ENCODE results near the gene NBEA. TPM values are rescaled to one million over a fixed set of nuclear protein-coding genes. Genes with fewer than 3 reads are reported as not detected.

NBEA gene
- total RNA-seq, 4 donors from 2014 or later = 4.4 to 6.2 (median 5.5) TPM

DNA sequence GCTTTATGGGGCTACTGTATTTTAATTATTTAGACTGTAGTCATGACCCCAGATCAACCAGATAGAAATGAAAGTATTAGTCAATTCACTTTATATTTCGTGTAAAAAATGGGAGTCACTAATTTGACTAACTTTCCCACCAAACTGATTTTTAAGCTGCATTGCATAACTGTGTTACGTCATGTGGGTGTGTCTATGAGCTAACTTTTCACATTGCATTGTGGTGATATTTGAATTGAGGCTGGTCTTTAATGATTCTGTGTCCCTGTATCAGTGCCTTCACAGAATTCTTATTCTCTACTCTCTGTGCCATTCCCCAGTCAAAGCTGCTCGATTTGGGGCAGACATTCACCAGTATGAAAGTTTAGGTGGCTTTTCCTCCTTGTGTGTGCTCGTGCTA is 707.1 kb downstream of the NBEA start:
- TF ChIP-seq CTCF (IDR thresholded peaks at IDR 0.05; ENCODE audit: low read depth) = no peak

- TF ChIP-seq CTCF (IDR thresholded peaks at IDR 0.05; ENCODE audit: low read depth) = no peak
Measured at GRCh38 chr13:35659796-35660195, 717.7 kb downstream of the NBEA start.

- no peak for TF ChIP-seq CTCF (IDR thresholded peaks at IDR 0.05; ENCODE audit: low read depth)
Measured at GRCh38 chr13:35664747-35665146, 722.7 kb downstream of the NBEA start.

GRCh38 chr13:35669321-35669720 is 727.3 kb downstream of the NBEA start:
- TF ChIP-seq CTCF (IDR thresholded peaks at IDR 0.05; ENCODE audit: low read depth) = no peak

- no peak for TF ChIP-seq CTCF (IDR thresholded peaks at IDR 0.05; ENCODE audit: low read depth)
Measured at GRCh38 chr13:35672611-35673010, 730.5 kb downstream of the NBEA start.

DNA sequence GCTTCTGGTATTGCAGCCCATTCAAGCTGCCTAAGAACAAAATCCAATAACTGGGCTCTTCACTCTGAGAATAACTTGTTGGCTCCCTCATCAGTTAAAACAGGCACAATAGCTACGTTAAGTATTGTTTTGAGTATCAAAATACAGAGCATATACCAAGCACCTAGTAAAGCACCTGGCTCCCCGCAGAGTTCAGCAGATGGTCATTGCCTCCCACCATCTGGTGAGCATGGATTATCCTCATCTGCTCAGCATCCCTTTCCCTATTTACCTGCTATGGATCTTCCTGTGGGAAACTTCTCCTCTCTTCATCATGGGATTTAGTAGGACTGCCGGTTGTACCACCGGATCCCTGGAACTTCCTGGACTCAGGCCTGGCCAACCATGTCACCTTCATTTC is 733.6 kb downstream of the NBEA start:
- no peak for TF ChIP-seq CTCF (IDR thresholded peaks at IDR 0.05; ENCODE audit: low read depth)

DNA sequence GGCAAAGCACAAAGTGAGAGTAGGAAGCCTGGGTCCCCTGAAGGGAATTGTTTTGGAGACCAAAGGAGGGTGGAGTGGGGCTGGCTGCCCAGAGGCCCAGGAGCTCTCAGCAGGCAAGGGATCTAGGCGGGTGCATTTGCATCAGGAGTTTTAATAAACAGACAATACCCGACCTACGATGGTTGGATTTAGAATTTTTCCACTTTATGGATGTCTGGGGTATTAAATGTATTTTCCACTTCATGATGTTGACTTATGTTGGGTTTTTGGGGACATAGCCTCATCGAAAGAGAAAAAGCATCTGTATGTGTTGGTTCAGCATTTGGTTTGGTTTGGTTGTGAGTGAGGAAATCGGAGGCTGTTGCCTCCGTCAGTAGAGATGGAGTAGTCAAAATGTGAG is 739.6 kb downstream of the NBEA start:
- no peak for TF ChIP-seq CTCF (IDR thresholded peaks at IDR 0.05; ENCODE audit: low read depth)
